Measurements from ENCODE around the gene KIF17. TPM values are rescaled to one million over a fixed set of nuclear protein-coding genes. Genes with fewer than 3 reads are reported as not detected.

Gene KIF17
- total and polyA plus RNA-seq, 2 of the 4 experiments (the other 2 are of a cell fraction) = 4.5 to 5.7 TPM

GRCh38 chr1:20666146-20666545 lies 51.7 kb downstream of the KIF17 start:
- BruUV-seq (replicated peaks) = no TSS peak
- ATAC-seq (ENCODE audit: low read depth) = no peak
- no peak overlapping the region for H2BK5ac ChIP-seq (ENCODE audit: low read depth, low read length, poor library complexity, severe bottlenecking)
- H2BK120ac ChIP-seq (ENCODE audit: low read depth, low read length) = no peak overlapping the region
- no peak overlapping the region for H2AK5ac ChIP-seq (ENCODE audit: low read depth, low read length)
- no peak overlapping the region for H4K5ac ChIP-seq (ENCODE audit: low read depth, low read length)
- peaks cover 8 to 10% of the 10 kb centered on the region in 2 experiments for H3K79me1 ChIP-seq (ENCODE audit: low read depth in 1 of 2, low read length in 2 of 2)
- no peaks in the 10 kb centered on the region for H3K27me3 ChIP-seq (ENCODE audit: control insufficient read depth, insufficient read depth, low read length)
- H3K9ac ChIP-seq (ENCODE audit: low read depth, low read length) = no peak overlapping the region
- H3K56ac ChIP-seq (ENCODE audit: extremely low read depth, insufficient read depth, low read length) = no peak overlapping the region
- H2AFZ ChIP-seq (replicated peaks; ENCODE audit: low read length, poor library complexity) = no peak overlapping the region
- no peak overlapping the region for H2BK20ac ChIP-seq (ENCODE audit: low read depth, low read length)
- H2BK15ac ChIP-seq (ENCODE audit: low read depth, low read length) = no peak overlapping the region
- dilution Hi-C loops (cut with HindIII; ENCODE audit: low sequenced_read_pairs, unreplicated experiment) (no loop called here), intact Hi-C loops (cut with micrococcal nuclease) (no loop called here), in situ Hi-C loops (cut with MboI; ENCODE audit: low sequenced_read_pairs) (no loop called here)
- no peaks in the 10 kb centered on the region for H3K9me3 ChIP-seq (ENCODE audit: control insufficient read depth, insufficient read depth, low read length)
- TF ChIP-seq, protein P1, sequence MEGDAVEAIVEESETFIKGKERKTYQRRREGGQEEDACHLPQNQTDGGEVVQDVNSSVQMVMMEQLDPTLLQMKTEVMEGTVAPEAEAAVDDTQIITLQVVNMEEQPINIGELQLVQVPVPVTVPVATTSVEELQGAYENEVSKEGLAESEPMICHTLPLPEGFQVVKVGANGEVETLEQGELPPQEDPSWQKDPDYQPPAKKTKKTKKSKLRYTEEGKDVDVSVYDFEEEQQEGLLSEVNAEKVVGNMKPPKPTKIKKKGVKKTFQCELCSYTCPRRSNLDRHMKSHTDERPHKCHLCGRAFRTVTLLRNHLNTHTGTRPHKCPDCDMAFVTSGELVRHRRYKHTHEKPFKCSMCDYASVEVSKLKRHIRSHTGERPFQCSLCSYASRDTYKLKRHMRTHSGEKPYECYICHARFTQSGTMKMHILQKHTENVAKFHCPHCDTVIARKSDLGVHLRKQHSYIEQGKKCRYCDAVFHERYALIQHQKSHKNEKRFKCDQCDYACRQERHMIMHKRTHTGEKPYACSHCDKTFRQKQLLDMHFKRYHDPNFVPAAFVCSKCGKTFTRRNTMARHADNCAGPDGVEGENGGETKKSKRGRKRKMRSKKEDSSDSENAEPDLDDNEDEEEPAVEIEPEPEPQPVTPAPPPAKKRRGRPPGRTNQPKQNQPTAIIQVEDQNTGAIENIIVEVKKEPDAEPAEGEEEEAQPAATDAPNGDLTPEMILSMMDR (conservative IDR thresholded peaks at IDR 0.05; ENCODE audit: low read depth, low read length) = no peak
- TF ChIP-seq SMC3 (IDR thresholded peaks at IDR 0.05; ENCODE audit: low read depth, low read length) = no peak
- no peak for TF ChIP-seq CEBPB (IDR thresholded peaks at IDR 0.05; ENCODE audit: low read depth, low read length)
- TF ChIP-seq POLR2A (IDR thresholded peaks at IDR 0.05; ENCODE audit: low read depth, low read length) = no peak
- no peak for TF ChIP-seq MAFK (IDR thresholded peaks at IDR 0.05; ENCODE audit: low read depth, low read length)
- no peak for TF ChIP-seq RFX5 (IDR thresholded peaks at IDR 0.05; ENCODE audit: low read depth, low read length)
- no peak for TF ChIP-seq BHLHE40 (IDR thresholded peaks at IDR 0.05; ENCODE audit: low read depth, low read length)
- TF ChIP-seq MAZ (IDR thresholded peaks at IDR 0.05; ENCODE audit: borderline replicate concordance, low read depth, low read length) = no peak
- TF ChIP-seq MXI1 (IDR thresholded peaks at IDR 0.05; ENCODE audit: borderline replicate concordance, low read depth, low read length) = no peak
- no peak for TF ChIP-seq CHD1 (IDR thresholded peaks at IDR 0.05; ENCODE audit: low read depth, low read length)
- TF ChIP-seq FOS (IDR thresholded peaks at IDR 0.05; ENCODE audit: low read depth, low read length) = no peak
- TF ChIP-seq, protein P2, sequence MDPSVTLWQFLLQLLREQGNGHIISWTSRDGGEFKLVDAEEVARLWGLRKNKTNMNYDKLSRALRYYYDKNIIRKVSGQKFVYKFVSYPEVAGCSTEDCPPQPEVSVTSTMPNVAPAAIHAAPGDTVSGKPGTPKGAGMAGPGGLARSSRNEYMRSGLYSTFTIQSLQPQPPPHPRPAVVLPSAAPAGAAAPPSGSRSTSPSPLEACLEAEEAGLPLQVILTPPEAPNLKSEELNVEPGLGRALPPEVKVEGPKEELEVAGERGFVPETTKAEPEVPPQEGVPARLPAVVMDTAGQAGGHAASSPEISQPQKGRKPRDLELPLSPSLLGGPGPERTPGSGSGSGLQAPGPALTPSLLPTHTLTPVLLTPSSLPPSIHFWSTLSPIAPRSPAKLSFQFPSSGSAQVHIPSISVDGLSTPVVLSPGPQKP (IDR thresholded peaks at IDR 0.05; ENCODE audit: borderline replicate concordance, low read depth, low read length) = no peak
- TF ChIP-seq NFE2L2 (IDR thresholded peaks at IDR 0.05; ENCODE audit: low read depth, low read length) = no peak
- no peak for TF ChIP-seq RAD21 (IDR thresholded peaks at IDR 0.05; ENCODE audit: low read length)
- TF ChIP-seq, protein P3, sequence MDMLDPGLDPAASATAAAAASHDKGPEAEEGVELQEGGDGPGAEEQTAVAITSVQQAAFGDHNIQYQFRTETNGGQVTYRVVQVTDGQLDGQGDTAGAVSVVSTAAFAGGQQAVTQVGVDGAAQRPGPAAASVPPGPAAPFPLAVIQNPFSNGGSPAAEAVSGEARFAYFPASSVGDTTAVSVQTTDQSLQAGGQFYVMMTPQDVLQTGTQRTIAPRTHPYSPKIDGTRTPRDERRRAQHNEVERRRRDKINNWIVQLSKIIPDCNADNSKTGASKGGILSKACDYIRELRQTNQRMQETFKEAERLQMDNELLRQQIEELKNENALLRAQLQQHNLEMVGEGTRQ (IDR thresholded peaks at IDR 0.05; ENCODE audit: low read depth, low read length) = no peak
- no peak for TF ChIP-seq RCOR1 (IDR thresholded peaks at IDR 0.05; ENCODE audit: insufficient replicate concordance, low read length)
- 93% methylated on average over 9 of the region's 16 CpGs; no CpG with 5 or more reads in 1 of the 2 experiments for WGBS, 2 experiments (ENCODE audit: extremely low coverage in 2 of 2, insufficient read length in 1 of 2)
- H2AK9ac ChIP-seq (replicated peaks; ENCODE audit: low read depth, low read length, poor library complexity) = no peak overlapping the region
- no peak overlapping the region for H3K18ac ChIP-seq (ENCODE audit: low read depth, low read length)
- no peak overlapping the region for H3K4me3 ChIP-seq (ENCODE audit: insufficient read depth, low read depth, low read length)
- peaks cover 1% of the 10 kb centered on the region; the same call in 1 of the 2 replicates for H3K36me3 ChIP-seq (ENCODE audit: control insufficient read depth, insufficient read depth, low read length)
- no peaks in the 10 kb centered on the region for H4K20me1 ChIP-seq (ENCODE audit: insufficient read depth, low read length)
- CTCF ChIA-PET = no interaction called here
- H4K91ac ChIP-seq (ENCODE audit: insufficient read depth, low read depth, low read length) = no peak overlapping the region
- H3K4me2 ChIP-seq (ENCODE audit: low read depth, low read length) = no peak overlapping the region
- POLR2A ChIA-PET (ENCODE audit: unreplicated experiment) = interaction anchor here (0.6 kb wide), 1 partner anchor 78 kb away, joined by 3 read pairs; no protein-coding TSS in a partner anchor
- no peak for DNase-seq
- H4K8ac ChIP-seq (ENCODE audit: low read depth in 2 of 2, low read length in 2 of 2) = no peak overlapping the region
- H3K9me1 ChIP-seq (ENCODE audit: insufficient read depth, low read length) = peaks cover 9% of the 10 kb centered on the region
- no peak overlapping the region for H3K27ac ChIP-seq (ENCODE audit: insufficient read depth, low read length)
- no peak overlapping the region for H3K23ac ChIP-seq (ENCODE audit: low read depth, low read length)
- H3K4me1 ChIP-seq (ENCODE audit: control insufficient read depth, insufficient read depth, low read length) = peaks cover 4% of the 10 kb centered on the region
- H3K4ac ChIP-seq (ENCODE audit: low read depth, low read length) = no peak overlapping the region
- H3K14ac ChIP-seq (replicated peaks; ENCODE audit: low read depth, low read length) = no peak overlapping the region

Data from IMR-90 (cell line).